ENCODE data around the gene DISC1.
"Not testable (repeated sequence)": the region's sequence is repeated elsewhere in the genome, so short reads cannot be mapped to it uniquely, and the experiment has no call there.

DISC1 gene

DNA sequence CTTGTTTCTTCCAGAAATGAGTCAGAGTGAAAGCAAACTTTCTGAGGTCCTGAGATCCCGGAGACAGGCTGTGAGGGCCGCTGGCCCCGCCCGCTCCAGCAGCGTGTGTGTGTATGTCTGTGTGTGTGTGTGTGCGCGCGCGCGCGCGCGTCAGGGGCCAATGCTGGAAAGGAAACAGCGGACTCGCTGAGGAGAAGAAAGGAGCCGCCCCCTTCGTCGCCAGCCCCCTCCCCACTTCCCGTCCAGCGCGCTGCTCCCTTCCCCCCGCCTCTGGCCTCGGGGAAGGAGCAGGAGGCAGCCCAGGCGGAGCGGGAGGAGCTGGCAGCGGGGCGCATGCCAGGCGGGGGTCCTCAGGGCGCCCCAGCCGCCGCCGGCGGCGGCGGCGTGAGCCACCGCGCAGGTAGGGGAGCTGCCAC is at the start of gene DISC1:
Gene DISC1 (plus strand): TSS at position 256 of the 416 bp plus-strand sequence. CDS start 78 bp downstream, at position 334.
- no peak for DNase-seq

DNA sequence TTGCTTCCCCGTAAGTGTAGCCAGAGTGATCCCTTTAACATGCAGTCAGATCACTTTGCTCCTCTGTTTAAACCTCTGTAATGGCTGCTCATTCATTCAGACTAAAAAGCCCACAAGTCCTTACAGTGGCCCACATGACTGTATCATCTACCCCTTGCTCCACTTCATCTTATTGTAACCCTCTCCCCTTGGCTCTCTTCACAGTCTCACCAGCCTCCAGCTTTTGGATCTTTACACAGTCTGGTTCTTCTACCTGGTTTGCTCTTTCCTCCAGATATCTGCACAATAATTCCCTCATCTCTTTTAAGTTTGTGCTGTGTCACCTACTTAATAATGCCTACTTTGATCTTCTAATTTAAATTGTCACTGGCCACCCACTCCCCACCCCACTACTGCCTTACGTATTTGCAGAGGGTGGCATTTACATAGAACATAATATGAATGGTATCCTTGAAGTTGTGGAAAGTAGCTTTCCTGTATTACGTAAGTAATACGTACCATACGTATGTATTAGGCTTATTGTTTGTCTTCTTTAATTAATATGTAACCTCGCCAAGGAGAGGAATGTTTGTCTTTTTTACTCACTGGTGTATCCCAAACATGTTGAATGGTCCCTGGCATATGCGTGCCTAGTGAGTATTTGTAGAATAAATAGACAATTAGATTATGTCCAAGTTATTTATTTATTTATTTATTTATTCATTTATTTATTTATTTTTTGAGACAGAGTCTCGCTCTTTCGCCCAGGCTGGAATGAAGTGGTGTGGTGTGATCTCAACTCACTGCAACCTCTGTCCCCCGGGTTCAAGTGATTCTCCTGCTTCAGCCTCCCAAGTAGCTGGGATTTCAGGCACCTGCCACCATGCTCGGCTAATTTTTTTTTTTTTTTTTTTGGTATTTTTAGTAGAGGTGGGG is 49.5 kb upstream of the DISC1 start:
- no peak for DNase-seq

- DNase-seq, result no peak
Measured at GRCh38 chr1:231580874-231581273, 45.7 kb upstream of the DISC1 start.

GRCh38 chr1:231581859-231582258 is 44.7 kb upstream of the DISC1 start:
- DNase-seq, result no peak

- DNase-seq, result no peak
Measured at GRCh38 chr1:231583376-231583775, 43.2 kb upstream of the DISC1 start.

- DNase-seq, result no peak
Measured at GRCh38 chr1:231584117-231584516, 42.5 kb upstream of the DISC1 start.

DNA sequence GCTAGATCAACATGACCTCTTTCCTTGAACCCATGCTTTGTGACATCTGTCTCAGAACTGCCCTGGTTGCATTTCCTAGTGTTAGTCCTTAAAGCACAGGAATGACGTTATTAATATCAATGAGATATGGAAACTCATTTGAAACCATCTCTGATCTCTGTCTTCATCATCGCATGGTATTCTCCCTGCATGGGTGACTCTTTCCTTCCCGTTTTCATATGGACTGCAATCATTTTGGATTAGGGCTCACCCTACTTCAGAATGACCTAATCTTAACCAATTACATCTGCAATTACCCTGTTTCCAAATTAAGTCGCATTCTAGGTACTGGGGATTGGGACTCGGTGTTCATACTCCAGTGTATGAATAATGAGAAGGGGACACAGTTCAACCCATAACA is 41.7 kb upstream of the DISC1 start:
- no peak for DNase-seq

- no peak for DNase-seq
Measured at GRCh38 chr1:231590453-231591198, 36.0 kb upstream of the DISC1 start.

GRCh38 chr1:231591466-231591865 is 35.1 kb upstream of the DISC1 start:
- no peak for DNase-seq

DNA sequence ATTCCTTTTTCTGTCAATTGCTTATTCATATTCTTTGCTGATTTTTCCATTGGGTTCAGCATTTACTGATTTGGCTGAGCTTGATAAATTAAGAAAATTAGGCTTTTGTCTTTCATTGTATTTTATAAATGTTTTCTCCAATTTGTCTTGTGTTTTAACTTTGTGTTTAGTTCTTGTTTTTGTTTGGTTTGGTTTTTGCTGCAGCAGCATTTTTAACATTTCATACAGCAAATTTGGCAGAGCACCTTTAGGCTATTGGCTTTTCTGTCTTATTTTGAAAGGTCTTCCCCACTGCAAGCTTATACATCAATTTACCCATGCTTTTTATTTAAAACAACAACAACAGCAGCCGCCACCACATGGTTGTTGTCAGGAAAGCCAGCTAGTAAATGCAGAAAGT is 33.8 kb upstream of the DISC1 start:
- no peak for DNase-seq

DNA sequence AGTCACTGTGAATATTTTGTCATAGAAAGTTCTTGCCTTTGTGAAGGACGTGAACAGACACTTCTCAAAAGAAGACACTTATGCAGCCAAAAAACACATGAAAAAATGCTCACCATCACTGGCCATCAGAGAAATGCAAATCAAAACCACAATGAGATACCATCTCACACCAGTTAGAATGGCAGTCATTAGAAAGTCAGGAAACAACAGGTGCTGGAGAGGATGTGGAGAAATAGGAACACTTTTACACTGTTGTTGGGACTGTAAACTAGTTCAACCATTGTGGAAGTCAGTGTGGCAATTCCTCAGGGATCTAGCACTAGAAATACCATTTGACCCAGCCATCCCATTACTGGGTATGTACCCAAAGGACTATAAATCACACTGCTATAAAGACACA is 33.3 kb upstream of the DISC1 start:
- DNase-seq, result not testable (repeated sequence)

DNA sequence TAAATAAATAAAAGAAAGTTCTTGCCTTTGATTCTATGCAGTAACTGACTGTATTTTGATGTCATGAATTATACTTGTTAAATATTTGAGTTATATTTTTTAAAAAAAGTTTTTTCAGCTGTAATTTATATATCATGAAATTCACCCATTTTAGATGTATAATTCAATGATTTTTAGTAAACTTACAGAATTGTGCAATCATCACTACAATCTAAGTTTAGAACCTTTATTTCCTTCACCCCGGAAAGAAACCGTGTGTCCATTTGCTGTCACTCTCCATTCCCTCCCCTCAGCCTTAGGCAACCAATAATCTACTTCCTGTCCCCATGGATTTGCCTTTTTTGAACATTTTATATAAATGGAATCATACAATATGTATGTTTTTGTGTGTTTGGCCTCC is 32.5 kb upstream of the DISC1 start:
- no peak for DNase-seq

GRCh38 chr1:231594749-231595148 is 31.8 kb upstream of the DISC1 start:
- no peak for DNase-seq

DNA sequence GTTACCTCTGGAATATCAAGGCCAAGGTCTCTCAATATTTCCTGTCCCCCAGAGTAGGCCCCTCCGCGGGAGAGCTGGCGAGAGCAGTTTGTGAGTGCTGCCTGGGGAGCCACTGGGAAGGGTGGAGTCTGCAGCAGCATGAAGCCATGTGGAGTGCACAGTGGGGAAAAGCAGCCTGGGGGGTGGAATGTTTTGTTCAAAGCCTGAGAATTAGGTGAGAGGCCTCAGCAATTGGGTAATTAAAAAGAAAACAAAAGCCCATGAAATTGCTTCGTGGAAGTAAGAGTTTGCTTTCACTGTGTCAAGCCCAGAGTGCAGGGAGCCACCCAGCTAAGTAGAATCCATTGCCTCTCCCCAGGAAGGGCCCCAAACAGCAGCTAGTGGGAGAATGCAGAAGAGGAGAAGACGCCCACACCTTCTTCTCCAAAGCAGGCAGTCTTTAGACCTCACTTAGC is 30.2 kb upstream of the DISC1 start:
- no peak for DNase-seq

- DNase-seq, result no peak
Measured at GRCh38 chr1:231597971-231598370, 28.6 kb upstream of the DISC1 start.

DNA sequence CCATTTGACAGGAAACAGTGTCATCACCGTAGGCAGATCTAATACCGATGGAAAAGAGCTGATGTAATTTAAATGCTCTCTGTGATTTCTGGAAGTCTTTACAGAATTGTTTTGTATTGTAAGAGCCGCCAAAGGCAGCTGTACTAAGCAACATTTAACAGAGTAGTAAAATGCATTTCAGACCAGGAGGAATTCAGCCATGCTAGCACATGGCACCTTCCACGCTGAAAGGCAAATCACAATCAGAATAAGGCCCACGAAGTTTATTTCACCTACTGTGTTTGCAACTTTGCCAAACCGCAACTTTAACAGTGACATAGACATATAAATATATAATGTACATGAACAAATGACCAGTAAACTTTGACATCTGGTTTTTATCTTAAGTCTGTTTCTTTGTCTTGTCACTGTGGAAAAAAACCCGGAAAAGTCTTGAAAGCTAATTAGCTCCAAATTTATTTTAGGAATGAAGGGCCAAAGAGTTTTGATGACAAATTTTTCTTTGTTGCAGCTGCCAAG is 26.1 kb upstream of the DISC1 start:
- no peak for DNase-seq

DNA sequence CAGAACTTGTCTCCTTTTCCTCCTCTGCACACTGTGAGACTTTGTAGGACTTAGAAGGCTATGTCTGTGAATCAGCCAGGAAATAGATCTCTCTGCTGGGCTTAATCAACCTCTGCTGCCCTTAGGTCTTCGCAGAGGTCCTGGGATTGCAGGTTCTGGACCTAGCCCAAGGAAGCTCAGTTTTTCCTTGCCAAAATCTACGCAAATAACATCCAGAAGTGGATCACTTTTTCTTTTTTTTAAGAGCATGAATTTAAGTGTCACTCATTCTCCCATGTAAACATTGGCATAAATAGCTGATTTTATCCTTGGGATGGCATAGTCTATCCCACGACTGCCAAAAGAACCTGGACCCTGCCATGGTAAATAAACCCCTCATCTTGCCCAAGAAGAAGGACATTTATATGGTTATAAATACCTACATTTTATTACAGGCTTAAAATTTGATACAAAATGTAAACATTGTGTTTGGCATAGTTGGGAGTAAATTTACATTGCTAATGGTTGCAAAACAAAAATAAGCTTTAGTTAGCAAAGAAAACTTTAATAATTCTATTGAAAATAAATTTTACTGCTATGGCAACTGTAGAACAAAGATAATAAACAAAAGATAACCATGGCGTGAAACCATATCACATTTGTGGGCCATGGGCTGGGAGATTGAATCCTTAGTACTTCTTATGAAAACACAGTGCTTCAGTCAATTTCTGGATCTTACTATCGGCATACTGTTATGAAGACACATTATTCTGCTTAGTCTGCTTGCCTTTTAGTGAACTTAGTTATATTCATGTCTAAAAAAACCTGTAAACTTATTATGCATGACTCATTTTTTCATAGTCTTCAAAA is 24.5 kb upstream of the DISC1 start:
- DNase-seq, result no peak

GRCh38 chr1:231602673-231602984 is 24.0 kb upstream of the DISC1 start:
- DNase-seq, result no peak

- peak; percentile 33 for DNase-seq
Measured at GRCh38 chr1:231603598-231604275, 22.9 kb upstream of the DISC1 start.

DNA sequence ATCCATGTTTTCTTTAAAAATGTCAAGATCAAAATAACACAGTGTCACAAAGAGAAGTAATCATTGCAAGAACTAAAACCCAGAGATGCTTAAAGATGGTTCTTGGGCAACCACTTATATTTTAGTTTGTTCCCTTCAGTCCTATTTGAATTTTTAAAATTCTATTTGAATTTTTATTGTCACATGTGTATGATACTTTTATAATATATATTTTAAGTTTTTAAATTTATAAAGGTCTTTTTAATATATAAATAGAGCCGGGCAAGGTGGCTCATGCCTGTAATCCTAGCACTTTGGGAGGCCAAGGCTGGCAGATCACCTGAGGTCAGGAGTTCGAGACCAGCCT is 22.3 kb upstream of the DISC1 start:
- DNase-seq, result no peak

- no peak for DNase-seq
Measured at GRCh38 chr1:231605149-231606100, 21.2 kb upstream of the DISC1 start.
